Measurements from ENCODE around the gene GIT2. TPM values are rescaled to one million over a fixed set of nuclear protein-coding genes. Genes with fewer than 3 reads are reported as not detected.

Gene GIT2
- total RNA-seq, 1 donor from 2014 or later = 43.6 TPM

GRCh38 chr12:109982210-109982609 lies 14.0 kb downstream of the GIT2 start:
- no peak for DNase-seq (ENCODE audit: low spot score)

- no peak for DNase-seq (ENCODE audit: low spot score)
Observed at GRCh38 chr12:109981311-109981710, 14.9 kb downstream of the GIT2 start.

- DNase-seq (ENCODE audit: low spot score) = no peak
Observed at GRCh38 chr12:109972821-109973220, 23.3 kb downstream of the GIT2 start.

GRCh38 chr12:109968801-109969200 lies 27.4 kb downstream of the GIT2 start:
- DNase-seq (ENCODE audit: low spot score) = no peak

- DNase-seq (ENCODE audit: low spot score) = no peak
Observed at GRCh38 chr12:109968032-109968420, 28.1 kb downstream of the GIT2 start.

GRCh38 chr12:109967383-109968031 lies 28.7 kb downstream of the GIT2 start:
- no peak for DNase-seq (ENCODE audit: low spot score)

GRCh38 chr12:109966546-109966945 lies 29.6 kb downstream of the GIT2 start:
- DNase-seq (ENCODE audit: low spot score) = no peak

GRCh38 chr12:109963743-109964429 lies 32.3 kb downstream of the GIT2 start:
- peak; percentile 22 for DNase-seq (ENCODE audit: low spot score)

GRCh38 chr12:109963330-109963729 lies 32.8 kb downstream of the GIT2 start:
- no peak for DNase-seq (ENCODE audit: low spot score)

- no peak for DNase-seq (ENCODE audit: low spot score)
Observed at GRCh38 chr12:109962398-109962797, 33.8 kb downstream of the GIT2 start.

- DNase-seq (ENCODE audit: low spot score) = no peak
Observed at GRCh38 chr12:109961612-109962011, 34.6 kb downstream of the GIT2 start.

GRCh38 chr12:109961201-109961600 lies 35.0 kb downstream of the GIT2 start:
- no peak for DNase-seq (ENCODE audit: low spot score)

- DNase-seq (ENCODE audit: low spot score) = no peak
Observed at GRCh38 chr12:109959411-109960093, 36.6 kb downstream of the GIT2 start.

- no peak for DNase-seq (ENCODE audit: low spot score)
Observed at GRCh38 chr12:109958374-109958773, 37.8 kb downstream of the GIT2 start.

- no peak for DNase-seq (ENCODE audit: low spot score)
Observed at GRCh38 chr12:109953656-109954055, 42.5 kb downstream of the GIT2 start.

GRCh38 chr12:109952873-109953272 lies 43.3 kb downstream of the GIT2 start:
- no peak for DNase-seq (ENCODE audit: low spot score)

GRCh38 chr12:109952160-109952858 lies 43.9 kb downstream of the GIT2 start:
- DNase-seq (ENCODE audit: low spot score) = no peak

- DNase-seq (ENCODE audit: low spot score) = no peak
Observed at GRCh38 chr12:109951751-109952150, 44.4 kb downstream of the GIT2 start.

- DNase-seq (ENCODE audit: low spot score) = no peak
Observed at GRCh38 chr12:109951136-109951535, 45.0 kb downstream of the GIT2 start.

- DNase-seq (ENCODE audit: low spot score) = no peak
Observed at GRCh38 chr12:109950625-109951024, 45.5 kb downstream of the GIT2 start.

GRCh38 chr12:109949089-109949488 lies 47.1 kb downstream of the GIT2 start:
- peak; percentile 35 for DNase-seq (ENCODE audit: low spot score)

- no peak for DNase-seq (ENCODE audit: low spot score)
Observed at GRCh38 chr12:109948368-109948767, 47.8 kb downstream of the GIT2 start.

Measured in mucosa of gallbladder (tissue), 1 donor.